Measurements from ENCODE around the gene SEPTIN10. TPM values are rescaled to one million over a fixed set of nuclear protein-coding genes. Genes with fewer than 3 reads are reported as not detected.
A peak's percentile ranks its signal among the peaks of the same experiment; 100 is the strongest.

SEPTIN10 gene
- total RNA-seq, 1 experiment from 2014 or later: 100.0 TPM

DNA sequence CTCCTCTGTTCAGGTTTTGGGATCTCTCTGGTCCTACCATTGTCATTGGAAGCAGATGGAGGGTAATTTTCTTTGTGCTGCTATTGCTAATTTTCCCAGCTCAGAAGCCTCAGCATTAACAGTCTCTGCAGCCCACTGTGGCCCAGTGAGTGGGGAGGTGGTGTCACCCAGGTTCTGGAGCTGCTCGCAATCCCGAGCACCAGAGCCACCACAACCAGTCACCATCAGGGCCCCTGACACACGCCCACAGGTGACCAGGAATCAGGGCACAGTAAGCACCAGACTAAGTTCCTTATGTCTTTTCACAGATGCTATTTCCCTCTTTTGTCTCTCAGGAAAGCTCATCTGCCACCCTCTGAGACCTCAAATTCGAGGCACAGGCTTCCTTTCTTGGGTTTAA, 87.9 kb downstream of the SEPTIN10 start:
- BruUV-seq (replicated peaks): no TSS peak
- CTCF ChIA-PET: no interaction called here
- ATAC-seq (no peak), DNase-seq (ENCODE audit: low read depth, low spot score) (no peak)
- Histone ChIP-seq H3K27me3 (ENCODE audit: control insufficient read depth, insufficient read depth, low read length) (no peaks in the 10 kb centered on the region), H3K27ac (ENCODE audit: low read length) (no peak overlapping the region), H3K36me3 (ENCODE audit: control insufficient read depth, insufficient read depth, low read length) (no peaks in the 10 kb centered on the region), H3K4me1 (ENCODE audit: control insufficient read depth, insufficient read depth, low read length) (no peaks in the 10 kb centered on the region), H3K9me3 (ENCODE audit: control insufficient read depth, insufficient read depth, low read depth, low read length) (no peaks in the 10 kb centered on the region), H3K4me3 (ENCODE audit: low read depth in 2 of 2, low read length in 2 of 2) (no peak overlapping the region)
- in situ Hi-C loops (cut with HindIII; ENCODE audit: low pct_unique_long_range_greater_than_20kb, low sequenced_read_pairs): no loop called here
- intact Hi-C loops (cut with micrococcal nuclease; ENCODE audit: unreplicated experiment): no loop called here
- POLR2A ChIA-PET: no interaction called here
- TF ChIP-seq CTCF (IDR thresholded peaks at IDR 0.05): no peak
- TF ChIP-seq POLR2AphosphoS5 (IDR thresholded peaks at IDR 0.05; ENCODE audit: low read depth, low read length): no peak
- TF ChIP-seq, protein P1, sequence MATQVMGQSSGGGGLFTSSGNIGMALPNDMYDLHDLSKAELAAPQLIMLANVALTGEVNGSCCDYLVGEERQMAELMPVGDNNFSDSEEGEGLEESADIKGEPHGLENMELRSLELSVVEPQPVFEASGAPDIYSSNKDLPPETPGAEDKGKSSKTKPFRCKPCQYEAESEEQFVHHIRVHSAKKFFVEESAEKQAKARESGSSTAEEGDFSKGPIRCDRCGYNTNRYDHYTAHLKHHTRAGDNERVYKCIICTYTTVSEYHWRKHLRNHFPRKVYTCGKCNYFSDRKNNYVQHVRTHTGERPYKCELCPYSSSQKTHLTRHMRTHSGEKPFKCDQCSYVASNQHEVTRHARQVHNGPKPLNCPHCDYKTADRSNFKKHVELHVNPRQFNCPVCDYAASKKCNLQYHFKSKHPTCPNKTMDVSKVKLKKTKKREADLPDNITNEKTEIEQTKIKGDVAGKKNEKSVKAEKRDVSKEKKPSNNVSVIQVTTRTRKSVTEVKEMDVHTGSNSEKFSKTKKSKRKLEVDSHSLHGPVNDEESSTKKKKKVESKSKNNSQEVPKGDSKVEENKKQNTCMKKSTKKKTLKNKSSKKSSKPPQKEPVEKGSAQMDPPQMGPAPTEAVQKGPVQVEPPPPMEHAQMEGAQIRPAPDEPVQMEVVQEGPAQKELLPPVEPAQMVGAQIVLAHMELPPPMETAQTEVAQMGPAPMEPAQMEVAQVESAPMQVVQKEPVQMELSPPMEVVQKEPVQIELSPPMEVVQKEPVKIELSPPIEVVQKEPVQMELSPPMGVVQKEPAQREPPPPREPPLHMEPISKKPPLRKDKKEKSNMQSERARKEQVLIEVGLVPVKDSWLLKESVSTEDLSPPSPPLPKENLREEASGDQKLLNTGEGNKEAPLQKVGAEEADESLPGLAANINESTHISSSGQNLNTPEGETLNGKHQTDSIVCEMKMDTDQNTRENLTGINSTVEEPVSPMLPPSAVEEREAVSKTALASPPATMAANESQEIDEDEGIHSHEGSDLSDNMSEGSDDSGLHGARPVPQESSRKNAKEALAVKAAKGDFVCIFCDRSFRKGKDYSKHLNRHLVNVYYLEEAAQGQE (IDR thresholded peaks at IDR 0.05; ENCODE audit: insufficient read depth in 1 of 2, low read depth in 2 of 2, low read length in 1 of 2): no peak
- no peak for TF ChIP-seq SIN3A (IDR thresholded peaks at IDR 0.05; ENCODE audit: borderline replicate concordance, insufficient read depth, low read depth, low read length)
- TF ChIP-seq TCF7L2 (IDR thresholded peaks at IDR 0.05; ENCODE audit: low read depth, low read length): no peak

DNA sequence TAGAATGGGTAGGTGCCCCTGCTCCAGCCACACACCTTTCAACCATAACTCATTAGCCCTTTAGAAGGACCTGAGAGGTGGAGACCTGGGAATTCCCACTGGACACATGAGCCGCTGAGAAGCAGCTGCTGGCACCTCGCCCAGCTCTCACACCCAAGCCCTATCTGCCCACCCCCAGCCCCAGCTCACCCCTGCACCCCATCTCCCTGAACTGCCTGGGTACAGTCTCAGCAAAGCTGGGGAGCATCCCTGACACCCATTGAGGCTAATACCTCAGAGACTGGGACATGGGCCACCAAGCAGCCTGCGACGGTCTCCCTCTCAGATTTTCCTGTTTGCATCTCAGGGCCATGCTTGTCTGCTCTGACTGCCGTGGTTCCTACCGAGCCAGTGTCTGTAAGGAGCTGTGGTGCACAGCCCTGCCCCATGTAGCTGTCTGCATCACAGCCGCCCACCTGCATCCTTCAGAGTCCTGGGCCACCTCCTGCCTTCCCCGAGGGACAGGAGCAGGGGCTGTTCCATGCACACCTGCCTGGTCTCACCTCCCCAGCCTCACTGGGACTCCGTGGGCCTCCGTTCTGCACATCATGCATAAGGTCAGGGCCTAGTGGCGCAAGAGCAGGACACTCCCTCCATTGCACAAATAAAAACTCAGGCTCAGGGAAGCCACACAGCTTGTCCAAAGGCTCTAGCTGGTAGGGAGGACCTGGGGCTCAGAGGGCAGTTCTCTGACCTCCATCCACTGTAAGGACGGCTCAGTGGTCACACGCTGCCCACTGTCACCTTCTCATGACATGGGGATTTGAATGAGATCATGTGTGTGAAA, 90.0 kb downstream of the SEPTIN10 start:
- ATAC-seq (peak; percentile 29; the same call in 1 of the 2 replicates), DNase-seq (ENCODE audit: low read depth, low spot score) (no peak)
- no TSS peak for BruUV-seq (replicated peaks)
- H3K36me3 ChIP-seq (ENCODE audit: control insufficient read depth, insufficient read depth, low read length): no peaks in the 10 kb centered on the region
- H3K9me3 ChIP-seq (ENCODE audit: control insufficient read depth, insufficient read depth, low read depth, low read length): no peaks in the 10 kb centered on the region
- no peaks in the 10 kb centered on the region for H3K27me3 ChIP-seq (ENCODE audit: control insufficient read depth, insufficient read depth, low read length)
- no peak for TF ChIP-seq CTCF (IDR thresholded peaks at IDR 0.05)
- POLR2A ChIA-PET: interaction anchor here (0.6 kb wide), 1 partner anchor 9 kb away, joined by 8 read pairs; no protein-coding TSS in a partner anchor
- intact Hi-C loops (cut with micrococcal nuclease; ENCODE audit: unreplicated experiment) (no loop called here), in situ Hi-C loops (cut with HindIII; ENCODE audit: low pct_unique_long_range_greater_than_20kb, low sequenced_read_pairs) (no loop called here)
- no peak overlapping the region for H3K4me3 ChIP-seq (ENCODE audit: low read depth in 2 of 2, low read length in 2 of 2)
- CTCF ChIA-PET: interaction anchor here (0.6 to 0.7 kb wide), 2 partner anchors 86 to 137 kb away, joined by 5 read pairs; no protein-coding TSS in a partner anchor
- H3K4me1 ChIP-seq (ENCODE audit: control insufficient read depth, insufficient read depth, low read length): no peaks in the 10 kb centered on the region
- no peak overlapping the region for H3K27ac ChIP-seq (ENCODE audit: low read length)
